ENCODE results near the gene CDCA4.
"Not testable (repeated sequence)": the region's sequence is repeated elsewhere in the genome, so short reads cannot be mapped to it uniquely, and the experiment has no call there.

CDCA4 gene

GRCh38 chr14:105030836-105031396 lies 10.0 kb upstream of the CDCA4 start:
- no peak for DNase-seq

- DNase-seq: no peak
Observed at GRCh38 chr14:105030194-105030593, 9.3 kb upstream of the CDCA4 start.

- DNase-seq: no peak
Observed at GRCh38 chr14:105029402-105029801, 8.5 kb upstream of the CDCA4 start.

GRCh38 chr14:105028251-105028927 lies 7.5 kb upstream of the CDCA4 start:
- no peak for DNase-seq

- DNase-seq: not testable (repeated sequence)
Observed at GRCh38 chr14:105027718-105028117, 6.8 kb upstream of the CDCA4 start.

- DNase-seq: no peak
Observed at GRCh38 chr14:105026802-105027563, 6.1 kb upstream of the CDCA4 start.

GRCh38 chr14:105026033-105026785 lies 5.3 kb upstream of the CDCA4 start:
- peak; percentile 76 for DNase-seq

- no peak for DNase-seq
Observed at GRCh38 chr14:105025429-105025828, 4.5 kb upstream of the CDCA4 start.

- no peak for DNase-seq
Observed at GRCh38 chr14:105023791-105024480, 3.1 kb upstream of the CDCA4 start.

- DNase-seq: no peak
Observed at GRCh38 chr14:105023144-105023543, 2.3 kb upstream of the CDCA4 start.

GRCh38 chr14:105022276-105022670 lies 1.4 kb upstream of the CDCA4 start:
- DNase-seq: no peak

- no peak for DNase-seq
Observed at GRCh38 chr14:105021656-105022275, 883 bp upstream of the CDCA4 start.

GRCh38 chr14:105019861-105020814 lies 745 bp downstream of the CDCA4 start:
- DNase-seq: no peak

- no peak for DNase-seq
Observed at GRCh38 chr14:105018414-105018813, 2.5 kb downstream of the CDCA4 start.

- no peak for DNase-seq
Observed at GRCh38 chr14:105015905-105016304, 5.0 kb downstream of the CDCA4 start.

- no peak for DNase-seq
Observed at GRCh38 chr14:105015242-105015641, 5.6 kb downstream of the CDCA4 start.

GRCh38 chr14:105014631-105015030 lies 6.3 kb downstream of the CDCA4 start:
- DNase-seq: no peak

- no peak for DNase-seq
Observed at GRCh38 chr14:105014032-105014431, 6.9 kb downstream of the CDCA4 start.

GRCh38 chr14:105013150-105013785 lies 7.6 kb downstream of the CDCA4 start:
- DNase-seq: no peak

- no peak for DNase-seq
Observed at GRCh38 chr14:105012171-105012985, 8.5 kb downstream of the CDCA4 start.

Measured in SIG-M5 (cell line).